Germinal center (tissue), 1 donor: ENCODE measurements around the gene TEP1.
"Not testable (repeated sequence)": the region's sequence is repeated elsewhere in the genome, so short reads cannot be mapped to it uniquely, and the experiment has no call there.

Experiments
- DNase-seq: peaks from one replicate; pipeline ENCODE4 v3.0.0; 2012; ENCODE audit warnings: mixed read lengths, low spot score

TEP1 gene

DNA sequence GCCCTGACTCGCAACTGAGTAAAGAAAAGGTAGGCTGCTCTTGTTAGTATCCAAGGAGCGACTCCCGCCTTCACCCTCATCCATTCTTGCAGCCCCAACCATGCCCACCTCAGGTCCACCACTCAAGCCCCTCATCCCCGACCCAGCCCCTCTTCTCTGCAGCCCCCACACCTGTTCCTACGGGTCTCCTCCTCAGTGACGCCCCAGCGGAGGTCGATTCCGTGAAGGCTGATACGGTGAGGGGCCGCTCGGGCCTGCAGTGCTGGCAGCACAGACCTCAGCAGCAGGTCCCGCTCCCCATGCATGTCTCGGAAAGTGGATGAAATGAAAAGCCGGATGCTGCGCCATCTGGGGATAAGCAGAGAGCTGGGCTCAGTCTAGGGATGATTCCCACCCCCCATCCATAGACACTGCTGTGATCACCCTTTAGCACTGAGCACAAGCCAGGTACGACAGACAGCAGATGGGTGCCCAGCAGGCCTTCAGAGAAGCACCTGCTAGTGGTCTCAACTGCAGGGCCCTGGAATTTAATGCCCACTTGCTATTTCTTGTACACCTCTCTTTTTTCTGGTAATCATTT lies 26.9 kb downstream of the TEP1 start:
- no peak for DNase-seq

- DNase-seq, result no peak
These were observed 28.4 kb downstream of the TEP1 start for GRCh38 chr14:20384886-20385285.

DNA sequence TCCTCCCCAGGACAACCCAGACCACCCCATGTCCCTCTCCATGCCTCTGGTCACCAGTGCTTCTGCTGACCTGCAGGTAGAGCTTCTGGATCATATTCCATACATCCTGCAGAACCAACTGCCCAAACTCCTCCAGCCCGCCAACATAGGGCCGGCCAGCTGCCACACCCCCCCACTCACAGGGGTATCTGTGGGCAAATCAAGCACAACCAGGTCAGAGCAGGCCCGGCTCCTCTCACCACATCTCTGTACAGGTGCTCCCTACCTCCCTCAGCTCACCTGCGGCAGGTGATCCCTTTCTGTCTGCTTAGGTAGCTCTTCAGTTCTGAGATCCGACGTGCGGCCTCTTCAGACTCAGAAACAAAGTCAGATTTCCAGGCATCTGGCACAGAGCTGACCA lies 29.0 kb downstream of the TEP1 start:
- DNase-seq, result no peak

GRCh38 chr14:20383636-20384035 lies 29.7 kb downstream of the TEP1 start:
- no peak for DNase-seq

DNA sequence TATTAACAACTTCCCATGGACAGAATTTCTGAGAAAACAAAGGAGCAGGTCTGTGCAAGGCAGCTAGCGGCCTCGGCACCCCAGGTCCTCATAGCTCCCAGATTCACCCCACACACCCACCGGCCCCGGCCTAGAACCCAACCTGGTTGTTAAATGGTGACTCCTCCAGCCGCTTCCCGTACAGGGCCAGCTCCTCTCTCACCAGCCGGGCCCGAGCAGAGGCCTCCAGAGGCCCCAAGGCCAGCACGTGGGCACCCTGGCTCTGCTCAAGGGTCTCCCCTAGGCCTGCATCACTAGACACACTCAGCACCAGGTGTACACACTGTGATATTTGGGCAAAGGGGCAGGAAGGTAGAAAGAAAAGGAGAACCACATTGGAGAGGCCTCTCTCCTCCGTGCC lies 30.3 kb downstream of the TEP1 start:
- no peak for DNase-seq

DNA sequence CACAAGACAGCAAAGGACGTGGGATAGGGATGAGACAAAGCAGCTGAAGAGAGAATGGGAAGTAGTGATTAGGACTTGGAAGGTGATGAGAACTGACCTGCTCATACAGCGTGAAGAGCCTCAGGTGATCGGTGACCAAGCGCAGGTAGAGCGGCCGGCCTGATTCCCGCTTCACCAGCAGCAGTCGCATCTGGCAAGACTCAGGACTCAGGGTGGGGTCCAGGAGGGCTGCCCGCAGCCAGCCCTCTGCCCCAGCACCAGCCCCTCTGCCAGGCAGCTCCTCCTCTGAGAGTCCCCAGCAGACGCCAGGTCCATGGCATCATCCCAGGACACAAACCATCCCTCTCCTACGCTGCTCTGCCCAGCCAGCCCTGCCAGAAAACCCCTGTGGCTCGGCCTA lies 30.8 kb downstream of the TEP1 start:
- DNase-seq, result no peak

GRCh38 chr14:20381341-20381740 lies 32.0 kb downstream of the TEP1 start:
- no peak for DNase-seq

DNA sequence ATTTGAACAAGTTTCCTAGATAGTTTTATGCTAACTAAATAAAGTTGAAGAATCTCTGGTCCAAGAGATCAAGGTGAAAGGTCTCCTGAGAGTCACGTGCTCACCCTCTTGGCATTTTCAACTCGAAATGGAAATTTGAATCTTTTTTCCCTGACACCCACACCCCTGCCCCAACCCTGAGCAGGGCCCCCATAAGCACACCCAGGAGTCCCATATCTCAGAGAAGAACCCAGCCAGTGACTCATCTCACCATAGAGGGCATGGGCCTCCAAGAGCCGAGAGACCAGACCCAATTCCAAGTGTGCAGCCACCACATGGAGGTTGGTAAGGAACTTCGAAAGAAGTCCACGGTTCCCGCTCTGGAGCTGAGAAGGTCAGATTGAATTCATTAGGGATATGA lies 32.6 kb downstream of the TEP1 start:
- no peak for DNase-seq

DNA sequence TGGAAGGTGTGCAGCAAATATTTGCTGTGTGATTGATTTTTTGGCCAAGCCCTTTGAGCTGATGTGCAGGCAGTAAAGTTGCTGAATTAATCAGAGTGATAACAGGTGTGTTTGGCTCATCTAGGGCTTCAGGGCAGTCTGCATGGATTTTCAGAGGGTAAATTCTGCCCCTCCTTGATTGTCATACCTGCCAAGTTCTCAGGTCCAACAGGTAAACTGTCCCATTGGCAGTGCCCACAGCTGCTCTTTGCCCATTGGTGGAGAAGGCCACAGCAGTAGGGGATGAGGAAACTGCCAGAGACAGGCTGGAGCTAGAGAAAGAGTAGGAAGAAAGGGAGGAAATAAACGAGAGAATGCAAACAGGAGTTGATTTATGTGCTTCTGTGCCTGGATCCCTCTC lies 33.6 kb downstream of the TEP1 start:
- DNase-seq, result no peak

DNA sequence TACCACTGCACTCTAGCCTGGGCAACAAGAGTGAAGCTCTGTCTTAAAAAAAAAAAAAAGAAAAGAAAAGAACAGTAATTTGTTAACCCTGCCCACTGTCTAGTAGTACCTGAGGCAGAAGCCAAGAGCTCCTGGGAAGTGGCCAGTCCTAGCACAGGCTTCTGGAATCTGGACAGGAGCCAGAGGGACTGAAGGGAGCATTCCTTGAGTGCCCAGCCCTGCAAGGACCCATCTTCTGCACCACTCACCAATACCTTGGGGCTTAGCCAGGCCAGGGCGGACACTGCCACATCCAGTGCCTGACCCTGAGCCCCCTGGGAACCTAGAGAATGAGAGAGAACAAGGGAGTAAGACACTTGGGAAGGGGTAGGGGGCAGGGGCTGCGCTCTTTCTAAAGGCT lies 36.1 kb downstream of the TEP1 start:
- no peak for DNase-seq

DNA sequence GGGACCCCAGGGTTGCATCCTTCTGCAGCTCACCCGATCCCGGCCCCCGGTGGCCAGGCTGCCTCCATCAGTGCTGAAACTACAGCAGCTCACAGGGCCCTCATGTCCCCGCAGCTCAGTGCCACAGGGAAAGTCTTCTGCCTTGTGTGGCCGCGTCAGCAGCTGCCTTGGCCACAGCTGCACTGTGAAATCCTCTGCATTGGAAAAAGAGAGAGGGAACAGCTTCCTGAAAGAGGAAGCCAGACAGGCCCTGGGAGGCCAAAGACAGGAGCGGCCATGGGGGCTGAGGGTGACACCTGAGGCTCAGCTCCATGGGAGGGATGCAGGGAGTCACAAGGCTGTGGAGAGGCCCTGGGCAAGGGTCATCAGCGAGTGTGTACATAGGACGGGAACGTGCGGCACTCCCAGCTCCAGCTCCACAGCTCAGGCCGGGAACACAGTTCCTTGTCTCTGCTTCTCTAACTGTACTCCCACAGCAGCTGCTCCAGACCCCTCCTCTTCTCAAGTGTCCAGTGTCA lies 37.2 kb downstream of the TEP1 start:
- no peak for DNase-seq

GRCh38 chr14:20375471-20375870 lies 37.8 kb downstream of the TEP1 start:
- DNase-seq, result no peak

DNA sequence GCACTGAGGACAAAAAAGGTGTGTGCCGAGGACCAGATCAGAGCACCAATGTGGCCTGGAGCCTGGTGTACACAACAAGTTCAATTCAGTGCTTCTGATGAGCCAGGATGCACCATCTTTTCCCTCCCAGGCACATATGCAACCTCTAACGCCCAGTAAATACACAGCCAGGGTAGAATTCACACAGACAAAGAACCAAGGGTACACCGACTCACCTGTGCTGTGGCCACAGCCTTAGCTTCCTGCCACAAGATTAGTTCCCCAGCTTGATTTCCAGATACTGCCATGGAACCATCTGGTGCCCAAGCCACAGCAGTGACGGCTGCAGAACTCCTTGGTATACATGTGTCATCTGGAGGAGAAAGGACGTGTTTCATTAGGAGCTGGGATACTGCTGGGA lies 40.5 kb downstream of the TEP1 start:
- DNase-seq, result no peak

GRCh38 chr14:20365928-20366327 lies 47.4 kb downstream of the TEP1 start:
- no peak for DNase-seq

- not testable (repeated sequence) for DNase-seq
These were observed 54.8 kb downstream of the TEP1 start for GRCh38 chr14:20358474-20358873.

GRCh38 chr14:20356422-20356821 lies 56.9 kb downstream of the TEP1 start:
- no peak for DNase-seq

DNA sequence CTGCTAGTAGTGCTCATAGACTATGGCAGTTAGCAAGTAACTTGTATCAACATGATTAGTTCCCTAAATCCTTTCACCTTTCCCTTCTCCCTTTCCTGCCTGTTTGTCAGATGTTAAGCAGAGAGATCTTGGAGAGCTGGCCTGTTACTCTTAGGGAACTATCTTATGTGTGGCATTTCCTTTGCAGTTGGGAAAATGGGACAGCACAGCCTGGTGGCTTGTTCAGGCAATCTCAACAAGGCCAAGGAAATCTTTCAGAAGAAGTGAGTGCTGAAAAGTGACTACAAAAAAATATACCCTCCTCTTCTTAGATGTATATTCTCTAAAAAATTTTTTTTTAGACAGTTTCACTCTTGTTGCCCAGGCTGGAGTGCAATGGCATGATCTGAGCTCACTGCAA lies 62.4 kb downstream of the TEP1 start:
- DNase-seq, result no peak

GRCh38 chr14:20350282-20350681 lies 63.0 kb downstream of the TEP1 start:
- no peak for DNase-seq

GRCh38 chr14:20347747-20348146 lies 65.6 kb downstream of the TEP1 start:
- no peak for DNase-seq

- no peak for DNase-seq
These were observed 66.6 kb downstream of the TEP1 start for GRCh38 chr14:20346713-20347112.

DNA sequence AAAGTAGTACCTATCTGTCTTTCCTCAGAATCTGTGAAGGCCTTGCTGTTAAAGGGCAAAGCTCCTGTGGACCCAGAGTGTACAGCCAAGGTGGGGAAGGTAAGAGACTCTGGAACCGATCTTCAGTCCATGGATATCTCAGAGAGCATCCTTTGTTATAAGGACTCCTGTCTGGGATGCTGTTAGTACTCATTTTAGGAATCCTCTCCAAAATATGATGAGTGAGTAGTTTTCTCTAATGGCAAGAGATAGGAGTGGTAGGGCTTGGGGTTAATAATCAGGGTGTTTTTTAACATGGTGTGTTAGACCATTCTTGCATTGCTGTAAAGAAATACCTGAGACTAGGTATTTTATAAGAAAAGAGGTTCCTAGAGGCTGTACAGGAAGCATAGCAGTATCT lies 67.9 kb downstream of the TEP1 start:
- DNase-seq, result no peak

DNA sequence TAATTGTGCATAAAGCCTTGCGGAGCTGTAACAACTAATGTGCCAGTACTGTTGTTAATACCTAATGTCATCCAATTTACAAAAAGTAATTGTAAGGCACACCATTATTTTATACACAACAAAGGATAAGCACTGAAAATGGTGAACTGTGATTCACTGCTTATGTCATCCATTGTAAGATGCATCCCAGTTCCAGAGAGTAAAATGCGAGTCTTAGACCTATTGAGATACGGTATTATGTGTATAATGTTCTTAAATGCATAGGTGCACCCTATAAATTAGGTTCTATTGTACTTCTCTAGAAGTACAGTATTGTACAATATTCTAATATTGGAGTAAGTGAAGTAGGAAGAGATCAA lies 69.5 kb downstream of the TEP1 start:
- DNase-seq, result no peak

DNA sequence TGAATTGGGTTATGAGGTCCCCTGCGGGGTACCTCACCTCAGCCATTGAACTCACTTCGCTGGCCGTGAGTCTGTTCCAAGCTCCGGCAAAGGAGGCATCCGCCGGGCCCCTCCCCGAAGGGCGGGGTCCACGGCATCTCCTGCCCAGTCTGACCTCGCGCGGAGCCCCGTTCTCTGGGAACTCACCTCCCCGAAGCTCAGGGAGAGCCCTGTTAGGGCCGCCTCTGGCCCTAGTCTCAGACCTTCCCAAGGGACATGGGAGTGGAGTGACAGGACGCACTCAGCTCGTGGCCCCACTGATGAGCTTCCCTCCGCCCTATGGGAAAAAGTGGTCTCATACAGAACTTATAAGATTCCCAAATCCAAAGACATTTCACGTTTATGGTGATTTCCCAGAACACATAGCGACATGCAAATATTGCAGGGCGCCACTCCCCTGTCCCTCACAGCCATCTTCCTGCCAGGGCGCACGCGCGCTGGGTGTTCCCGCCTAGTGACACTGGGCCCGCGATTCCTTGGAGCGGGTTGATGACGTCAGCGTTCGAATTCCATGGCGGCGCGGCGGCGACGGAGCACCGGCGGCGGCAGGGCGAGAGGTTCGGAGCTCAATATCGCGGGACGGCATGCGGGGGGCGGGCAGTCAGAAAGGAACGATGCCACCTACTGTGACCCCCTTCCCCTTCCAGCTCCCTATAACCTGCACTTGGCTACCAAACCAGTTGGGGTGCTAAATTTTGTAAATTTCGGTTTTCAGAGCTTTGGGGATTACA lies 70.0 kb downstream of the TEP1 start, which contains the start of gene PARP2:
TSS of gene PARP2 (plus strand) at position 544 of the 770 bp plus-strand sequence. CDS start at position 551, 7 bp downstream.
- DNase-seq, result peak; percentile 91

- DNase-seq, result no peak
These were observed 71.7 kb downstream of the TEP1 start for GRCh38 chr14:20341646-20342045.
